NT2/D1 (cell line): Measurements from ENCODE around the gene ZSWIM4.

Experiments
- DNase-seq: peaks from one replicate; pipeline ENCODE4 v3.0.0-alpha.2; 2011; ENCODE audit warnings: low read depth, low spot score
- H3K27me3 ChIP-seq: 2 replicates; pipeline ENCODE4 v1.6.0; 2011; ENCODE audit warnings: mild to moderate bottlenecking; ENCODE audit not compliant: insufficient read length, insufficient read depth
- H3K36me3 ChIP-seq: 2 replicates; pipeline ENCODE4 v1.6.1; 2011; ENCODE audit warnings: mild to moderate bottlenecking, low read length, mixed read lengths; ENCODE audit not compliant: insufficient read depth, insufficient read length
- H3K4me1 ChIP-seq: 2 replicates; pipeline ENCODE4 v1.5.1; 2011; ENCODE audit not compliant: insufficient read depth, insufficient read length
- H3K4me3 ChIP-seq: 2 replicates; pipeline ENCODE4 v1.5.1; 2011; ENCODE audit warnings: low read depth; ENCODE audit not compliant: insufficient read length
- H3K9ac ChIP-seq: 2 replicates; pipeline ENCODE4 v1.6.0; 2011; ENCODE audit warnings: low read depth; ENCODE audit not compliant: insufficient read length
- H3K9me3 ChIP-seq: 2 replicates; pipeline ENCODE4 v1.5.1; 2011; ENCODE audit warnings: mild to moderate bottlenecking, low read length; ENCODE audit not compliant: insufficient read depth
- SUZ12 ChIP-seq: IDR thresholded peaks from 2 replicates; pipeline ENCODE4 v1.6.1; 2011; ENCODE audit not compliant: insufficient read length, insufficient read depth; ENCODE audit errors: extremely low read depth
- YY1 ChIP-seq: IDR thresholded peaks from 2 replicates; pipeline ENCODE4 v1.6.1; 2011; ENCODE audit not compliant: insufficient read length, insufficient read depth
- ZNF274 ChIP-seq: IDR thresholded peaks from 2 replicates; pipeline ENCODE4 v1.6.1; 2011; ENCODE audit warnings: mild to moderate bottlenecking, low read depth, low read length

ZSWIM4 gene

GRCh38 chr19:13823256-13823655 is 28.0 kb downstream of the ZSWIM4 start:
- no peak overlapping the region for H3K4me3 ChIP-seq
- TF ChIP-seq YY1 (no peak), SUZ12 (no peak), ZNF274 (no peak)
- no peak for DNase-seq
- H3K4me1 ChIP-seq = peaks cover 11% of the 10 kb centered on the region
- H3K9ac ChIP-seq = no peak overlapping the region
- no peaks in the 10 kb centered on the region for H3K9me3 ChIP-seq
- peaks cover 27% of the 10 kb centered on the region for H3K36me3 ChIP-seq
- H3K27me3 ChIP-seq = no peaks in the 10 kb centered on the region

GRCh38 chr19:13823901-13824300 is 28.7 kb downstream of the ZSWIM4 start:
- TF ChIP-seq ZNF274 (no peak), SUZ12 (no peak), YY1 (no peak)
- Histone ChIP-seq H3K9me3 (no peaks in the 10 kb centered on the region), H3K4me1 (peaks cover 11% of the 10 kb centered on the region), H3K27me3 (no peaks in the 10 kb centered on the region), H3K4me3 (no peak overlapping the region), H3K9ac (no peak overlapping the region), H3K36me3 (peaks cover 30% of the 10 kb centered on the region)
- DNase-seq = no peak

- Histone ChIP-seq H3K9me3 (no peaks in the 10 kb centered on the region), H3K4me1 (peaks cover 11% of the 10 kb centered on the region), H3K4me3 (no peak overlapping the region), H3K9ac (no peak overlapping the region), H3K27me3 (no peaks in the 10 kb centered on the region), H3K36me3 (peaks cover 30% of the 10 kb centered on the region)
- DNase-seq = no peak
- TF ChIP-seq SUZ12 = no peak
- TF ChIP-seq ZNF274 = no peak
- TF ChIP-seq YY1 = no peak
These were observed 29.5 kb downstream of the ZSWIM4 start for GRCh38 chr19:13824703-13825102.

- TF ChIP-seq SUZ12 (no peak), ZNF274 (no peak), YY1 (no peak)
- Histone ChIP-seq H3K27me3 (no peaks in the 10 kb centered on the region), H3K4me1 (peaks cover 11% of the 10 kb centered on the region), H3K36me3 (peaks cover 36% of the 10 kb centered on the region), H3K9me3 (no peaks in the 10 kb centered on the region), H3K9ac (peak overlapping the region; percentile 36), H3K4me3 (no peak overlapping the region)
- no peak for DNase-seq
These were observed 30.5 kb downstream of the ZSWIM4 start for GRCh38 chr19:13825489-13826441.

GRCh38 chr19:13826652-13827235 is 31.5 kb downstream of the ZSWIM4 start:
- TF ChIP-seq ZNF274 (no peak), SUZ12 (no peak), YY1 (no peak)
- no peaks in the 10 kb centered on the region for H3K27me3 ChIP-seq
- peaks cover 36% of the 10 kb centered on the region for H3K36me3 ChIP-seq
- no peak overlapping the region for H3K9ac ChIP-seq
- no peaks in the 10 kb centered on the region for H3K9me3 ChIP-seq
- no peak for DNase-seq
- H3K4me3 ChIP-seq = no peak overlapping the region
- peaks cover 11% of the 10 kb centered on the region for H3K4me1 ChIP-seq

- no peak overlapping the region for H3K4me3 ChIP-seq
- peaks cover 36% of the 10 kb centered on the region for H3K36me3 ChIP-seq
- peaks cover 11% of the 10 kb centered on the region for H3K4me1 ChIP-seq
- no peak for TF ChIP-seq YY1
- no peak for TF ChIP-seq SUZ12
- TF ChIP-seq ZNF274 = no peak
- H3K9ac ChIP-seq = no peak overlapping the region
- no peaks in the 10 kb centered on the region for H3K27me3 ChIP-seq
- DNase-seq = no peak
- no peaks in the 10 kb centered on the region for H3K9me3 ChIP-seq
These were observed 32.4 kb downstream of the ZSWIM4 start for GRCh38 chr19:13827656-13828055.

- H3K9me3 ChIP-seq = no peaks in the 10 kb centered on the region
- no peak overlapping the region for H3K4me3 ChIP-seq
- peaks cover 33% of the 10 kb centered on the region for H3K36me3 ChIP-seq
- H3K27me3 ChIP-seq = no peaks in the 10 kb centered on the region
- H3K4me1 ChIP-seq = peaks cover 17% of the 10 kb centered on the region
- H3K9ac ChIP-seq = no peak overlapping the region
- TF ChIP-seq SUZ12 = no peak
- no peak for TF ChIP-seq YY1
- TF ChIP-seq ZNF274 = no peak
- DNase-seq = no peak
These were observed 35.0 kb downstream of the ZSWIM4 start for GRCh38 chr19:13830114-13830740.
